DMS114 treated with DMSO at 0.1 percent for 48 hours (cell line): ENCODE measurements around the gene PRKN.

Experiments
- DNase-seq: peaks from one replicate; lab custom pipeline; 2025; ENCODE audit not compliant: unreplicated experiment; lab: John Stamatoyannopoulos, UW

Gene PRKN

GRCh38 chr6:162621246-162621645 lies 106.3 kb downstream of the PRKN start:
- DNase-seq, result no peak

- DNase-seq, result no peak
Measured at GRCh38 chr6:162620073-162620472, 107.5 kb downstream of the PRKN start.

- DNase-seq, result no peak
Measured at GRCh38 chr6:162618448-162619002, 109.0 kb downstream of the PRKN start.

GRCh38 chr6:162615016-162615705 lies 112.4 kb downstream of the PRKN start:
- DNase-seq, result no peak

GRCh38 chr6:162613310-162613709 lies 114.3 kb downstream of the PRKN start:
- DNase-seq, result no peak

GRCh38 chr6:162612613-162613012 lies 115.0 kb downstream of the PRKN start:
- no peak for DNase-seq

- no peak for DNase-seq
Measured at GRCh38 chr6:162610351-162610750, 117.2 kb downstream of the PRKN start.

GRCh38 chr6:162605881-162606280 lies 121.7 kb downstream of the PRKN start:
- no peak for DNase-seq

- no peak for DNase-seq
Measured at GRCh38 chr6:162603231-162604015, 124.1 kb downstream of the PRKN start.

GRCh38 chr6:162602759-162603158 lies 124.8 kb downstream of the PRKN start:
- DNase-seq, result no peak

GRCh38 chr6:162596676-162597075 lies 130.9 kb downstream of the PRKN start:
- no peak for DNase-seq

- DNase-seq, result no peak
Measured at GRCh38 chr6:162591517-162591916, 136.0 kb downstream of the PRKN start.

- DNase-seq, result no peak
Measured at GRCh38 chr6:162581988-162582780, 145.4 kb downstream of the PRKN start.

- DNase-seq, result no peak
Measured at GRCh38 chr6:162580619-162581018, 146.9 kb downstream of the PRKN start.

- no peak for DNase-seq
Measured at GRCh38 chr6:162576016-162576415, 151.6 kb downstream of the PRKN start.

GRCh38 chr6:162572240-162572639 lies 155.3 kb downstream of the PRKN start:
- no peak for DNase-seq

- DNase-seq, result no peak
Measured at GRCh38 chr6:162568266-162568665, 159.3 kb downstream of the PRKN start.

- no peak for DNase-seq
Measured at GRCh38 chr6:162562041-162562440, 165.5 kb downstream of the PRKN start.

- no peak for DNase-seq
Measured at GRCh38 chr6:162560891-162561290, 166.7 kb downstream of the PRKN start.

GRCh38 chr6:162554531-162554930 lies 173.0 kb downstream of the PRKN start:
- no peak for DNase-seq

GRCh38 chr6:162546905-162547304 lies 180.7 kb downstream of the PRKN start:
- DNase-seq, result no peak
